NT2/D1 (cell line): ENCODE measurements around the gene PARVA.

Experiments used
- DNase-seq: peaks from one replicate; pipeline ENCODE4 v3.0.0-alpha.2; 2011; ENCODE audit warnings: low read depth, low spot score
- H3K27me3 ChIP-seq: 2 replicates; pipeline ENCODE4 v1.6.0; 2011; ENCODE audit warnings: mild to moderate bottlenecking; ENCODE audit not compliant: insufficient read length, insufficient read depth
- H3K36me3 ChIP-seq: 2 replicates; pipeline ENCODE4 v1.6.1; 2011; ENCODE audit warnings: mild to moderate bottlenecking, low read length, mixed read lengths; ENCODE audit not compliant: insufficient read depth, insufficient read length
- H3K4me1 ChIP-seq: 2 replicates; pipeline ENCODE4 v1.5.1; 2011; ENCODE audit not compliant: insufficient read depth, insufficient read length
- H3K4me3 ChIP-seq: 2 replicates; pipeline ENCODE4 v1.5.1; 2011; ENCODE audit warnings: low read depth; ENCODE audit not compliant: insufficient read length
- H3K9ac ChIP-seq: 2 replicates; pipeline ENCODE4 v1.6.0; 2011; ENCODE audit warnings: low read depth; ENCODE audit not compliant: insufficient read length
- H3K9me3 ChIP-seq: 2 replicates; pipeline ENCODE4 v1.5.1; 2011; ENCODE audit warnings: mild to moderate bottlenecking, low read length; ENCODE audit not compliant: insufficient read depth
- SUZ12 ChIP-seq: IDR thresholded peaks from 2 replicates; pipeline ENCODE4 v1.6.1; 2011; ENCODE audit not compliant: insufficient read length, insufficient read depth; ENCODE audit errors: extremely low read depth
- YY1 ChIP-seq: IDR thresholded peaks from 2 replicates; pipeline ENCODE4 v1.6.1; 2011; ENCODE audit not compliant: insufficient read length, insufficient read depth
- ZNF274 ChIP-seq: IDR thresholded peaks from 2 replicates; pipeline ENCODE4 v1.6.1; 2011; ENCODE audit warnings: mild to moderate bottlenecking, low read depth, low read length

Gene PARVA

GRCh38 chr11:12436266-12436665 lies 58.9 kb downstream of the PARVA start:
- Histone ChIP-seq H3K4me1 (peaks cover 2% of the 10 kb centered on the region), H3K36me3 (peaks cover 7% of the 10 kb centered on the region), H3K4me3 (no peak overlapping the region), H3K9me3 (peaks cover 10% of the 10 kb centered on the region; the same call in 1 of the 2 replicates), H3K27me3 (no peaks in the 10 kb centered on the region), H3K9ac (no peak overlapping the region)
- TF ChIP-seq ZNF274 (no peak), SUZ12 (no peak), YY1 (no peak)
- no peak for DNase-seq

- peaks cover 10% of the 10 kb centered on the region; the same call in 1 of the 2 replicates for H3K9me3 ChIP-seq
- no peak overlapping the region for H3K4me3 ChIP-seq
- no peak for DNase-seq
- H3K27me3 ChIP-seq: no peaks in the 10 kb centered on the region
- TF ChIP-seq ZNF274 (no peak), SUZ12 (no peak), YY1 (no peak)
- H3K36me3 ChIP-seq: peaks cover 7% of the 10 kb centered on the region
- H3K4me1 ChIP-seq: peaks cover 2% of the 10 kb centered on the region
- no peak overlapping the region for H3K9ac ChIP-seq
Measured at GRCh38 chr11:12438291-12438690, 60.9 kb downstream of the PARVA start.

DNA sequence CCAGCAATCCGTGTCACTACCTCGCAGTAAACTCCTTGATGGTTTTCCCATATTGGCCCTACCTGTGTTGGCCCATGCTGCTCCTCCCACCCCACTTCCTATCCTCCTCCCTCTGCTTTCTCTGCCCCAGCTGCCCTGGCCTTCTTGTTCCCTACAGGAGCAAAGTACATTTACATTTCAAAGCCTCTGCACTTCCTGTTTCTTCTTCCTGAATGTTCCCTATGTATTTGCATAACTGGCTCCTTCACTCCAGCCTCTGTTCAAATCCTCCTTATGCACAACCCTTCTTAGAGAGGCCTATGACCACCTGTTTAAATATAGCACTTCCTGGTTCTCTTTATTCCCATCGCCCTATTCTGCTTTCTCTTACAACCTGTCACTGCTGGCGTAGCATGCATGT lies 62.2 kb downstream of the PARVA start:
- H3K4me1 ChIP-seq: peaks cover 2% of the 10 kb centered on the region
- no peak overlapping the region for H3K9ac ChIP-seq
- H3K36me3 ChIP-seq: peaks cover 15% of the 10 kb centered on the region
- DNase-seq: peak; percentile 30
- no peak overlapping the region for H3K4me3 ChIP-seq
- H3K27me3 ChIP-seq: no peaks in the 10 kb centered on the region
- TF ChIP-seq ZNF274: no peak
- TF ChIP-seq YY1: no peak
- TF ChIP-seq SUZ12: no peak
- peaks cover 10% of the 10 kb centered on the region; the same call in 1 of the 2 replicates for H3K9me3 ChIP-seq

GRCh38 chr11:12440565-12440964 lies 63.2 kb downstream of the PARVA start:
- TF ChIP-seq YY1: no peak
- H3K36me3 ChIP-seq: peaks cover 15% of the 10 kb centered on the region

DNA sequence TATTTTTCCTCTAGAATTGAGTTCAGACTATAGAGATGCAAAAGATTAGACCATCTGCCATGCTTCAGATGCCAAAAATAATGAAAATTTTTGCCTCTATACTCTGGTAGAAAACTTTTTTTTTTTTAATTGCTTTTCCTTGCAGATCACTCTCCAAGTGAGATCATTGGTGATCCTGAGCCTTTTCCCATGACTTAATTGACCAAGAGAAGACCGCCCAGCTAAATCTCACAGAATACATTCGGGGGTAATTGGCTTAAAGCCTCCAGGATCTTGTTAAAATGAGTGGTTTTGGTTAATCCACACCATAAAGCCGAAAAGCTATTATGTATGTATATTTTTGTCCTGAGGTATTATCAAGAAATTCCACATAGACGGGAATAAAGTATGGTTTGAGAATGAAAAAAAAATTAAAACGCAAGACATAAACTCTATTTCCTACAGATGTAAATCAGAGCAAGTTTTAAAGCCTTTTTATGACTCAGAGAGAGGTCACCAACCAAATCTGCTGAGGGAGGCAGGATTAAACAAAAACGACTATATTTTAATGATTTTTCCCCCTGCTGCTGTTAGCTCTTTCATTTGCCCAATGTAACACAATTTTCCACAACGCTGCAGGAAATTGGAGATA lies 64.0 kb downstream of the PARVA start:
- H3K27me3 ChIP-seq: no peaks in the 10 kb centered on the region

More at GRCh38 chr11:12440565-12440964, 63.2 kb downstream of the PARVA start:
- H3K4me3 ChIP-seq: no peak overlapping the region
- H3K4me1 ChIP-seq: peaks cover 2% of the 10 kb centered on the region
- no peak overlapping the region for H3K9ac ChIP-seq
- H3K27me3 ChIP-seq: no peaks in the 10 kb centered on the region
- H3K9me3 ChIP-seq: peaks cover 10% of the 10 kb centered on the region; the same call in 1 of the 2 replicates
- DNase-seq: no peak

GRCh38 chr11:12444601-12445000 lies 67.2 kb downstream of the PARVA start:
- Histone ChIP-seq H3K9me3 (peaks cover 10% of the 10 kb centered on the region; the same call in 1 of the 2 replicates), H3K36me3 (peaks cover 8% of the 10 kb centered on the region), H3K27me3 (no peaks in the 10 kb centered on the region), H3K9ac (no peak overlapping the region), H3K4me1 (no peaks in the 10 kb centered on the region), H3K4me3 (no peak overlapping the region)
- no peak for DNase-seq
- TF ChIP-seq ZNF274: no peak
- no peak for TF ChIP-seq YY1
- no peak for TF ChIP-seq SUZ12

More for the DNA sequence above, 64.0 kb downstream of the PARVA start:
- Histone ChIP-seq H3K9me3 (peaks cover 10% of the 10 kb centered on the region; the same call in 1 of the 2 replicates), H3K36me3 (peaks cover 12% of the 10 kb centered on the region), H3K9ac (no peak overlapping the region), H3K4me1 (peaks cover 2% of the 10 kb centered on the region), H3K4me3 (no peak overlapping the region)
- no peak for DNase-seq
- TF ChIP-seq ZNF274: no peak
- no peak for TF ChIP-seq YY1
- no peak for TF ChIP-seq SUZ12

GRCh38 chr11:12445001-12445400 lies 67.6 kb downstream of the PARVA start:
- Histone ChIP-seq H3K9ac (no peak overlapping the region), H3K4me3 (no peak overlapping the region), H3K36me3 (peaks cover 8% of the 10 kb centered on the region), H3K4me1 (no peaks in the 10 kb centered on the region), H3K9me3 (peaks cover 8% of the 10 kb centered on the region; the same call in 1 of the 2 replicates), H3K27me3 (no peaks in the 10 kb centered on the region)
- DNase-seq: no peak
- TF ChIP-seq ZNF274 (no peak), SUZ12 (no peak), YY1 (no peak)
